NCI-H446 treated with DMSO at 0.1 percent for 48 hours (cell line): ENCODE results near the gene GATA2.

Source experiments
- DNase-seq: peaks from one replicate; lab custom pipeline; 2025; lab: John Stamatoyannopoulos, UW

Gene GATA2

GRCh38 chr3:128473180-128473519, 19.9 kb downstream of the GATA2 start:
- no peak for DNase-seq

- no peak for DNase-seq
Measured at GRCh38 chr3:128472449-128473179, 20.4 kb downstream of the GATA2 start.

- no peak for DNase-seq
Measured at GRCh38 chr3:128471720-128472119, 21.3 kb downstream of the GATA2 start.

- DNase-seq: no peak
Measured at GRCh38 chr3:128471110-128471509, 21.9 kb downstream of the GATA2 start.

- DNase-seq: no peak
Measured at GRCh38 chr3:128470134-128470899, 22.7 kb downstream of the GATA2 start.

GRCh38 chr3:128469556-128469955, 23.4 kb downstream of the GATA2 start:
- no peak for DNase-seq

- no peak for DNase-seq
Measured at GRCh38 chr3:128468791-128469527, 24.0 kb downstream of the GATA2 start.

- no peak for DNase-seq
Measured at GRCh38 chr3:128468285-128468790, 24.7 kb downstream of the GATA2 start.

GRCh38 chr3:128466840-128467541, 26.0 kb downstream of the GATA2 start, which contains the start of gene DNAJB8:
Gene DNAJB8, minus strand, starts transcription at chr3:128466890. Its CDS starts 3,645 bp downstream, at chr3:128463245.
- DNase-seq: no peak

- DNase-seq: no peak
Measured at GRCh38 chr3:128464702-128465101, 28.3 kb downstream of the GATA2 start.

GRCh38 chr3:128464188-128464587, 28.8 kb downstream of the GATA2 start:
- DNase-seq: no peak

GRCh38 chr3:128463771-128464170, 29.2 kb downstream of the GATA2 start:
- DNase-seq: no peak

- no peak for DNase-seq
Measured at GRCh38 chr3:128463354-128463753, 29.6 kb downstream of the GATA2 start.

- DNase-seq: no peak
Measured at GRCh38 chr3:128462931-128463330, 30.1 kb downstream of the GATA2 start.

- DNase-seq: no peak
Measured at GRCh38 chr3:128462341-128462910, 30.6 kb downstream of the GATA2 start.

GRCh38 chr3:128461731-128462130, 31.3 kb downstream of the GATA2 start:
- no peak for DNase-seq

GRCh38 chr3:128459461-128459820, 33.6 kb downstream of the GATA2 start:
- DNase-seq: no peak

- no peak for DNase-seq
Measured at GRCh38 chr3:128458746-128459460, 34.1 kb downstream of the GATA2 start.

GRCh38 chr3:128457937-128458336, 35.1 kb downstream of the GATA2 start:
- no peak for DNase-seq

GRCh38 chr3:128456776-128457715, 36.0 kb downstream of the GATA2 start:
- no peak for DNase-seq
